ENCODE measurements around the gene HTRA3. TPM values are rescaled to one million over a fixed set of nuclear protein-coding genes. Genes with fewer than 3 reads are reported as not detected.

Gene HTRA3
- total RNA-seq, 1 donor from 2014 or later: 1.6 TPM

DNA sequence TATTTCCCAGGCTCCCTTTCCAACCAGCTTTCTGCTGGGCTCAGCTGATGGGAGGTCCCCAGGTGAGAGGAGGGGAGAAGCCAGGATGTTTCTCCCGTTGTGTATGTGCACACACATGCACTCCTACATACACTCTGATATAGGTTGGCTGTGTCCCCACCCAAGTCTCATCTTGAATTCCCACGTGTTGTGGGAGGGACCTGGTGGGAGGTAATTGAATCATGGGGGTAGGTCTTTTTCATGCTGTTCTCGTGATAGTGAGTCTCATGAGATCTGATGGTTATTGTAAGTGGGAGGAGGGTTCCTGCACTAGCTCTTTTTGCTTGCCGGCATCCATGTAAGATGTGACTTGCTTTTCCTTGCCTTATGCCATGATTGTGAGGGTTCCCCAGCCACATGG, 11.7 kb upstream of the HTRA3 start:
- Histone ChIP-seq H3K4me2 (no peak overlapping the region), H3F3A (ENCODE audit: low read depth) (no peaks in the 10 kb centered on the region), H3K4me1 (no peaks in the 10 kb centered on the region), H3K9ac (no peak overlapping the region), H4K20me1 (ENCODE audit: low read depth) (no peaks in the 10 kb centered on the region), H3K79me2 (ENCODE audit: low read depth) (no peaks in the 10 kb centered on the region), H3K27ac (no peak overlapping the region), H3K4me3 (no peak overlapping the region), H3K36me3 (no peaks in the 10 kb centered on the region), H3K9me3 (ENCODE audit: low read depth) (no peaks in the 10 kb centered on the region), H2AFZ (replicated peaks) (no peak overlapping the region), H3K27me3 (no peaks in the 10 kb centered on the region)
- Mint-ChIP-seq H3K4me3 (no peak overlapping the region), H3K9me3 (peaks cover 2% of the 10 kb centered on the region), H3K4me1 (peaks cover 26% of the 10 kb centered on the region), H3K27ac (no peak overlapping the region), H3K27me3 (ENCODE audit: insufficient read depth, low read depth) (peaks cover 3% of the 10 kb centered on the region), H3K36me3 (no peaks in the 10 kb centered on the region)
- DNase-seq (ENCODE audit: low spot score): no peak
- TF ChIP-seq EZH2phosphoT487 (IDR thresholded peaks at IDR 0.05) (no peak), EZH2 (IDR thresholded peaks at IDR 0.05) (no peak)
- TF ChIP-seq, protein P1, sequence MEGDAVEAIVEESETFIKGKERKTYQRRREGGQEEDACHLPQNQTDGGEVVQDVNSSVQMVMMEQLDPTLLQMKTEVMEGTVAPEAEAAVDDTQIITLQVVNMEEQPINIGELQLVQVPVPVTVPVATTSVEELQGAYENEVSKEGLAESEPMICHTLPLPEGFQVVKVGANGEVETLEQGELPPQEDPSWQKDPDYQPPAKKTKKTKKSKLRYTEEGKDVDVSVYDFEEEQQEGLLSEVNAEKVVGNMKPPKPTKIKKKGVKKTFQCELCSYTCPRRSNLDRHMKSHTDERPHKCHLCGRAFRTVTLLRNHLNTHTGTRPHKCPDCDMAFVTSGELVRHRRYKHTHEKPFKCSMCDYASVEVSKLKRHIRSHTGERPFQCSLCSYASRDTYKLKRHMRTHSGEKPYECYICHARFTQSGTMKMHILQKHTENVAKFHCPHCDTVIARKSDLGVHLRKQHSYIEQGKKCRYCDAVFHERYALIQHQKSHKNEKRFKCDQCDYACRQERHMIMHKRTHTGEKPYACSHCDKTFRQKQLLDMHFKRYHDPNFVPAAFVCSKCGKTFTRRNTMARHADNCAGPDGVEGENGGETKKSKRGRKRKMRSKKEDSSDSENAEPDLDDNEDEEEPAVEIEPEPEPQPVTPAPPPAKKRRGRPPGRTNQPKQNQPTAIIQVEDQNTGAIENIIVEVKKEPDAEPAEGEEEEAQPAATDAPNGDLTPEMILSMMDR (IDR thresholded peaks at IDR 0.05): no peak

DNA sequence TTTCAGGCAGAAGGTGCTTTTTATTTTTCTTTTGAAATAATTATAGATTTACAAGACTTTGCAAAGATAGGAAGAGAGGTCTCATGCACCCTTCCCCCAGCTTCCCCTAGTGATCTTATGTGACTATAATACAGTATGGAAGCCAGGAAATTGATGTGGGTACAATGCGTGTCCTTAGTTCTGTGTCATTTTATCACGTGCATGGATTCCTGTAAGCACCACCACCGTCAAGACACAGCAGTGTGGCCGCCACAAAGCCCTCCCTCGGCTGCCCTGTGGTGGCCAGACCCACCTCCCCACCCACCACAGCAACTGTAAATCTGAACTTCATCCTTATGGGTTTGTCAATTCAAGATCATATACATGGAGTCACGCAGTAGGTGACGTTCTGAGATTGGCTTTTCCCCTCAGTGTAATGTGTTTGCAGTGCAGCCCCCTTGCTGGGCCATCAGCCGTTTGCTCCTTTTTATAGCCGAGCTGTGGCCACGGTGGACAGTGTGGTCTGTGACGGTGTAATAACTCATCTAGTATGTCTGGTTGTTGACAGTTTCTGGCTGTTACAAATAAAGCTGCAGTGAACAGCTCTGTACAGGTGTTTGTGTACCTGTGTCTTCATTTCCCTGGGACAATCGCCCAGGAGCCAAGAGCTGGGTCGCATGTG, 10.9 kb upstream of the HTRA3 start:
- Histone ChIP-seq H3K4me2 (no peak overlapping the region), H3K36me3 (no peaks in the 10 kb centered on the region), H3K4me3 (no peak overlapping the region), H3F3A (ENCODE audit: low read depth) (no peaks in the 10 kb centered on the region), H3K27me3 (no peaks in the 10 kb centered on the region), H4K20me1 (ENCODE audit: low read depth) (no peaks in the 10 kb centered on the region), H3K79me2 (ENCODE audit: low read depth) (no peaks in the 10 kb centered on the region), H3K9me3 (ENCODE audit: low read depth) (no peaks in the 10 kb centered on the region), H2AFZ (replicated peaks) (no peak overlapping the region), H3K27ac (no peak overlapping the region), H3K4me1 (no peaks in the 10 kb centered on the region), H3K9ac (no peak overlapping the region)
- peaks cover 3% of the 10 kb centered on the region for H3K9me3 Mint-ChIP-seq
- H3K4me3 Mint-ChIP-seq: no peak overlapping the region
- DNase-seq (ENCODE audit: low spot score): no peak
- H3K27me3 Mint-ChIP-seq (ENCODE audit: insufficient read depth, low read depth): peaks cover 5% of the 10 kb centered on the region
- no peaks in the 10 kb centered on the region for H3K36me3 Mint-ChIP-seq
- TF ChIP-seq EZH2 (IDR thresholded peaks at IDR 0.05) (no peak), EZH2phosphoT487 (IDR thresholded peaks at IDR 0.05) (no peak)
- TF ChIP-seq, protein P1 (IDR thresholded peaks at IDR 0.05): no peak
- peaks cover 33% of the 10 kb centered on the region for H3K4me1 Mint-ChIP-seq
- H3K27ac Mint-ChIP-seq: no peak overlapping the region

DNA sequence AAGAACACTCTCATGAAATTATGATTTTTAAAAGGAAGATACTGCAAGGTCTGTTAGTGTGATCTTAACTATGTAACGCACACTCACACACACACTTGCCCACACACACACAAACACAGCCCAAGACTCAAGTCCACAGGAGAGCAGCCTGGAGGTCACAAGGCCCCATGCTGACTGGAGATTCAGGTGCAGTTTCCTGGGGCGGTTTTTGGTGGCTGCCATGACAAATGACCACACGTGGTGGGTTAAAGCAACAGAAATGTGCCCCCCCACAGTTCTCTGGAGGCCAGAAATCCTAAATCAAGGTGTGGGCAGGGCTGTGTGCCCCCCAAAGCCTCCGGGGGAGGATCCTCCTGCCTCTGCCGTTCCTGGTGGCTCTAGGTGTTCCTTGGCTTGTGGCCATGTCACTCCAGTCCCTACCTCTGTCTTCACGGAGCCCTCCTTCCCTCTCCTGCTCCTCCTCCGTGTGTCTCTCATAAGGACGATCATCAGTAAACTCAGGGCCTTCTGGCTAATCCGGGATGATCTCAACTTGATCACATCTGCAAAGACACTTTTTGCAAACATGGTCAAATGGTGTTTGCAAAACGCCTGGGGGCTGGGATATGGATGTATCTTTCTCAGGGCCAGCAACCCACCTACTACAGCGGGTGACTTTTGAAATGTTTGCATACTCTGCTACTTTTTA, 9.7 kb upstream of the HTRA3 start:
- H3K27ac Mint-ChIP-seq: no peak overlapping the region
- no peak for DNase-seq (ENCODE audit: low spot score)

More for the DNA sequence above, 9.7 kb upstream of the HTRA3 start:
- no peaks in the 10 kb centered on the region for H3K27me3 ChIP-seq
- H3K4me2 ChIP-seq: no peak overlapping the region
- H3K4me3 Mint-ChIP-seq: no peak overlapping the region
- H3K4me1 ChIP-seq: no peaks in the 10 kb centered on the region
- no peak overlapping the region for H2AFZ ChIP-seq (replicated peaks)
- H3K27ac ChIP-seq: no peak overlapping the region
- no peak overlapping the region for H3K9ac ChIP-seq
- no peaks in the 10 kb centered on the region for H3K79me2 ChIP-seq (ENCODE audit: low read depth)
- no peaks in the 10 kb centered on the region for H3F3A ChIP-seq (ENCODE audit: low read depth)
- H3K36me3 Mint-ChIP-seq: no peaks in the 10 kb centered on the region
- peaks cover 38% of the 10 kb centered on the region for H3K4me1 Mint-ChIP-seq
- no peaks in the 10 kb centered on the region for H3K9me3 ChIP-seq (ENCODE audit: low read depth)
- no peak overlapping the region for H3K4me3 ChIP-seq
- no peaks in the 10 kb centered on the region for H3K36me3 ChIP-seq
- no peaks in the 10 kb centered on the region for H4K20me1 ChIP-seq (ENCODE audit: low read depth)
- peaks cover 4% of the 10 kb centered on the region for H3K9me3 Mint-ChIP-seq
- no peak for TF ChIP-seq EZH2phosphoT487 (IDR thresholded peaks at IDR 0.05)
- TF ChIP-seq, protein P1 (IDR thresholded peaks at IDR 0.05): no peak
- no peak for TF ChIP-seq EZH2 (IDR thresholded peaks at IDR 0.05)
- peaks cover 2% of the 10 kb centered on the region for H3K27me3 Mint-ChIP-seq (ENCODE audit: insufficient read depth, low read depth)

All from neural progenitor cell (in vitro differentiated cells).